Measurements from ENCODE around the gene RCL1.

DNA sequence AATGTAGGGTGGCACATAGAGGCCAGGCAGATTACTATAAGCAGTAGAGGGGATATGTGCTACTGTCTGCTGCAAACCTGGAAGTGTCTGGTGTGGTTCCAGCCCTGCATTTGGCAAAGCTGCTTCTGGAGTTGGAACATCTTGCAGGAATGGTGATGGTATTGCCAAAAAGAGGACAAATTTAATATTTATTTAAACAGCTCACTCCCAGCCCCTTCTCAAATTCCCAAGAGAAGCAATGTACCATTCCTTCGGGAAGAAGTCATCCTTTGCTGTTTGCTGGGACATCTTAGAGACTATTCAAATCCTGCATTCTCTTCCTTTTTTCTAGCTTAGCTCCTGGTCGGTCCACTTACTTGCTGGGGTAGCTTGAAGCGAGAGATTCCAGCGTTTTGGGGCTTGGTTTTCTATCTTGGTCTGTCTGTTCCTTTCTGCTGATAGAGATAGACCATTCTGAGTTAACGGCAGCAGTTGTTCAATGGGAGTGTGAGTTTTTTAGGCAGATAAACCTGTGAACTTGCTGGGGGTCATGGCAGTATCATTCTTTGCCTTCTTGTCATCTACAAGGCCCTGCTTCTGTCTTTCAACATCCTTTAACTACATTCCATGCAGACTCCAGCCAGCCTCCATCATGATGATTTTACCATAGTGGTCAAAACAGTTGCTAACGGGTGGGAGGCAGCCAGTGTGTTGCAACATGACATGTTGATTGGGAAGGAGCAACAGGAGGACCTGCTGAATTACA is 69.9 kb downstream of the RCL1 start:
- TF ChIP-seq, protein P1, sequence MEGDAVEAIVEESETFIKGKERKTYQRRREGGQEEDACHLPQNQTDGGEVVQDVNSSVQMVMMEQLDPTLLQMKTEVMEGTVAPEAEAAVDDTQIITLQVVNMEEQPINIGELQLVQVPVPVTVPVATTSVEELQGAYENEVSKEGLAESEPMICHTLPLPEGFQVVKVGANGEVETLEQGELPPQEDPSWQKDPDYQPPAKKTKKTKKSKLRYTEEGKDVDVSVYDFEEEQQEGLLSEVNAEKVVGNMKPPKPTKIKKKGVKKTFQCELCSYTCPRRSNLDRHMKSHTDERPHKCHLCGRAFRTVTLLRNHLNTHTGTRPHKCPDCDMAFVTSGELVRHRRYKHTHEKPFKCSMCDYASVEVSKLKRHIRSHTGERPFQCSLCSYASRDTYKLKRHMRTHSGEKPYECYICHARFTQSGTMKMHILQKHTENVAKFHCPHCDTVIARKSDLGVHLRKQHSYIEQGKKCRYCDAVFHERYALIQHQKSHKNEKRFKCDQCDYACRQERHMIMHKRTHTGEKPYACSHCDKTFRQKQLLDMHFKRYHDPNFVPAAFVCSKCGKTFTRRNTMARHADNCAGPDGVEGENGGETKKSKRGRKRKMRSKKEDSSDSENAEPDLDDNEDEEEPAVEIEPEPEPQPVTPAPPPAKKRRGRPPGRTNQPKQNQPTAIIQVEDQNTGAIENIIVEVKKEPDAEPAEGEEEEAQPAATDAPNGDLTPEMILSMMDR (optimal IDR thresholded peaks at IDR 0.05 in 1 of 3, IDR thresholded peaks at IDR 0.05 in 1 of 3, conservative IDR thresholded peaks at IDR 0.05 in 1 of 3; ENCODE audit: extremely low read depth in 1 of 3, insufficient read depth in 2 of 3, low read length in 3 of 3): no peak
- TF ChIP-seq EZH2 (IDR thresholded peaks at IDR 0.05; ENCODE audit: low read length): no peak
